Activated CD8-positive, alpha-beta memory T cell treated with anti-CD3 and anti-CD28 coated beads, Interleukin-2, amount 50 U/mL, for 48 hours (primary cell): ENCODE results near the gene S100A2.

Experiments used
- DNase-seq: peaks from one replicate; pipeline ENCODE4 v3.0.0-alpha.2; 2020

The S100A2 gene

GRCh38 chr1:153565529-153566374 lies at the start of gene S100A2:
Gene S100A2 (minus strand): TSS chr1:153565844. CDS start chr1:153563877, 1,967 bp downstream.
- DNase-seq: peak; percentile 79

- no peak for DNase-seq
Measured at GRCh38 chr1:153615406-153615805, 49.8 kb upstream of the S100A2 start.

- DNase-seq: no peak
Measured at GRCh38 chr1:153614906-153615305, 49.3 kb upstream of the S100A2 start.

- no peak for DNase-seq
Measured at GRCh38 chr1:153614189-153614900, 48.7 kb upstream of the S100A2 start.

- no peak for DNase-seq
Measured at GRCh38 chr1:153613406-153613805, 47.8 kb upstream of the S100A2 start.

DNA sequence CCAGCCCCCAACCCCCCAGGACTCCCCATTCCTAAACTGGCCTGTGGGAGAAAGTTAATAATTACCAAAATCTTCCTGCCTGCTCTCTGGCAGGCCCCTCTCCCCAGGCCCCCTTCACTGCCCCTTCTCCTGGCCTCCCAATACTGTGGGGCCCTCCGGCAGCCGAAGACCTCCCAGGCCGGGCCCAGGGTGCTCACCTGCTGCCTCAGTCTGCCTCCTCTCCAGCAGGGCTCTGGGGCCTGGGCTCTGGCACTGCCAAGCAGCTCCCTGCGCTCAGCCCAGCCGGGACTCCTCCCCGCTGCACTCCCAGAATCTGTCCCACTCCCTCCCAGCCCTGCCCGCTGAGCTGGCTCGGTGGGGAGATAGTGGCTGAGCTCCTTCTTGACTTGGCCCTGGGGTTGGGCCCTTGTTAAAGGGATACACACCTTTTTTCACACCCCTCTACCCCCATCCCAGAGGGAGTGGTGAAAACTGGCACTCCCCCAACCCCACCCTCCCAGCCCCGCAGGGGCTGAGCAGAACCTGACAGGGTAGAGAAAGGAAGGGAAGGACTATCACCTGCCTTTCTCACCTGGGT lies 47.2 kb upstream of the S100A2 start, which contains the start of gene S100A16:
S100A16 (minus strand) TSS at position 383 of the 577 bp plus-strand sequence. CDS start 4,986 bp downstream, outside the sequence.
- no peak for DNase-seq

- DNase-seq: no peak
Measured at GRCh38 chr1:153612111-153612754, 46.6 kb upstream of the S100A2 start.

- DNase-seq: no peak
Measured at GRCh38 chr1:153611356-153611755, 45.7 kb upstream of the S100A2 start.

GRCh38 chr1:153610811-153611301 lies 45.2 kb upstream of the S100A2 start:
- no peak for DNase-seq

DNA sequence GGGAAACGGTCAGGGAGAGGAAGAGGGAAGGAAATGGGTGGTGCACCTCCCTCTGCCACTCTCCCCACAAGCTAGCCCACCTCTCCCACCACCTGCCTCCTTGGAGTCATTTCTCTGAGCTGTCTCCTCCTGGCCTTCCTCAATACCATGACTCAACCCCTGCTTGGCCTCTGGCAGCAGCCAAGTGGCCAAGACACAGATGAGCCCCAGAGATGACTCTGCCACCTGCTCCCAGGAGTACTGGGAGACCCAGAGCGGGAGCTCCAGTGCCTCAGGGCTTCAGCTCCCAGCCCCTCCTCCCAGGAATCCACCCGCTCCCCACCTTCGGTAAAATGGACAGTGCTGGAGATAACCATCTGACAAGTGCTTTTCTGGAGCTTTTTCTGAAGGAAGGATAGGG lies 44.7 kb upstream of the S100A2 start:
- DNase-seq: no peak

DNA sequence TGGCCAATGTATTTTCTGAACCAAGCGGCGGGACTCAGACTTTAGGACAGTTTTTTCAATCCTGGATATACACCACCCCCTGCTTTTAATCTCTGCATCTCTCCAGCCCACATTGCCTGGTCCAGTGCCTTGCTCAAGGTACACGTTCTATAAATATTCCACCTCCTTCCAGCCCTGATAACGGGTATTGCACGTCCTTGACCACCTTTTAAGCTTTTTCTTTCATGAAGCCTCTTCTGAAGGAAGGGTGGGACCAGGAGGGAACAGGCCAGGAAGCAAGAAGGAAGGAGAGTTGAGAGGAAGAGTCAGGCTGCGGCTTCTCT lies 43.9 kb upstream of the S100A2 start:
- DNase-seq: no peak

DNA sequence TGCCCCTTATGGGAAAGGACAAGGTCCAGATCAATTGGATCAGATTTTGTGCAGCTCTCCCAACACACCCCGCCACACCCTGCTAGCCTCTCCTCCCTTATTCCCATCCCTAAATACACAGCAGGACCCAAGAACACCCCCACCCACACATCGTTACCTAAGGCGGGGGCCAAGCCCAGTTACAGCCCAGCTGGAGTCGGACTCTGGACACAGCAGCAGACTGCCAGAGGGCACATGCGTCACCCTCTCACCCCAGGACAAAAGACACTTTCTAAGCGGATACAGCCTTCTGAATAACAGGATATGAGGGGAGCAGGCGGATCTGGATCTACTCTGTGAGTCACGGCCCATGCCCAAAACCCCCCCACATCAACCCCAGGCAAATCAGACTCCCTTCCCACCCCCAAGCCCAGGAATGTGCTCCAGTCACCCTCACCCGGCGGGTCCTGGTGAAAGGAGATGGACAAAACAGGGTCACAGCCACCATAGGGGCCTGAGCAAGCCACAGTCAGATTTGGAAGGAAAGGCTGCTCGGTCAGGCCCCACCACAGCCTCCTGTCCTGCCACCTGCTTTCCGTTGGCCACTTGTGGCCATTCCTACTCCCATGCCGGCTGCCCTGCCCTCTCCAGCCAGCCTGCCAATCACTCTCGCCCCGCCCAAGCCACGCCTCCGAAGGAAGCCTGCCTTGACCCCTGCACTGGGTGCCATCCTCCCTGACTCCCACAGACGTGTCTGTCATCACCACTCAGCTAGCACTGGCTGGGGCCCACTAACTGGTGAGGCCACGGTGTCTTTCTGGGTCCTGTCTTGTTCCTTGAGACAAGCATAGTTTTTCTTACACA lies 43.3 kb upstream of the S100A2 start:
- DNase-seq: no peak

DNA sequence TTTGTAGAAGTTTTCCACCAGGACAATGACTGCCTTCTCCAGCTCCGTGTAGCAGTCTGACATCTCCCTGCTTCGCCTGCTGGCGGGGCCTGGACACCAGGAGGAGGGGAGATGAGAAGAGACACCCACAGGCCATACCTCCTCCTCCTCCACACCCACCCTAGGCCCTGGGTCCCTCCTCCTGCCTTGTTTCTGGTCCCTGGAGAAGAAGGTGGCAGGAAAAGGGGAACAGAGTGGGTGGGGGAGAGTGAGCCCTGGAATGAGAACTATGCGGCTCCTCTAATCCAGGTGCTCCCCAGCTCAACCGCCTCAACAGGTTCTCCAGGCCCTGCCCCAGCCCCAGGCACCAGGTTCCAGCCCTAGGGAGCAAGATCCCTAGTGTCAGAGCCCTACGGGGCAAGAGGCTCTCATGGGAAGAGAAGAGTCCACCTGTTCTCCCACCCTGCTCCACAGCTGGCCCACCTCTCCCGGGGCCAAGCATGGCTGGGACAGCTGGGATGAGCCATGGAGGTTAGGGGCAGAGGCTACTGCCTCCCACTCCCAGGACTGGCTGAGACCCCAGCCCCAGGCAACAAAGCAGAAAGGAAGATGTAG lies 42.5 kb upstream of the S100A2 start:
- no peak for DNase-seq

- DNase-seq: no peak
Measured at GRCh38 chr1:153607381-153607780, 41.7 kb upstream of the S100A2 start.

- DNase-seq: no peak
Measured at GRCh38 chr1:153606194-153606593, 40.5 kb upstream of the S100A2 start.

GRCh38 chr1:153602749-153603148 lies 37.1 kb upstream of the S100A2 start:
- DNase-seq: no peak

DNA sequence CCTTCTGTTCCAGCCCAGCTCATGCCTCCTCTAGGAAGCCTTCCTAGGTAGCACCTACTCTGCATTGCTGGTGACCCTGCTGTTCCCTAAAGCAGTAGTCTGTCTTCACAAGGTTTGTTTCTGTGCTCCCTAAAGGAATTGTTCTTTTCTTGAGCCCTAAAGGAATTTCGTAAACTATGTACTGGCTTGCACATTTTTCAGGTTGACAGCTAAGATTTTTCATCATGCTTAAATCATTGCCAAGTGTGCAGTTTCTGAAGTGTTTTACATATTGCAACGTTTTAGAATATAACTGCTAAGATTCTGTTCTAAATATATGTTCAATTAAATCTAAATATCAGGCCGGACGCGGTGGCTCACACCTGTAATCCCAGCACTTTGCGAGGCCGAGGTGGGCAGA lies 34.2 kb upstream of the S100A2 start:
- no peak for DNase-seq

DNA sequence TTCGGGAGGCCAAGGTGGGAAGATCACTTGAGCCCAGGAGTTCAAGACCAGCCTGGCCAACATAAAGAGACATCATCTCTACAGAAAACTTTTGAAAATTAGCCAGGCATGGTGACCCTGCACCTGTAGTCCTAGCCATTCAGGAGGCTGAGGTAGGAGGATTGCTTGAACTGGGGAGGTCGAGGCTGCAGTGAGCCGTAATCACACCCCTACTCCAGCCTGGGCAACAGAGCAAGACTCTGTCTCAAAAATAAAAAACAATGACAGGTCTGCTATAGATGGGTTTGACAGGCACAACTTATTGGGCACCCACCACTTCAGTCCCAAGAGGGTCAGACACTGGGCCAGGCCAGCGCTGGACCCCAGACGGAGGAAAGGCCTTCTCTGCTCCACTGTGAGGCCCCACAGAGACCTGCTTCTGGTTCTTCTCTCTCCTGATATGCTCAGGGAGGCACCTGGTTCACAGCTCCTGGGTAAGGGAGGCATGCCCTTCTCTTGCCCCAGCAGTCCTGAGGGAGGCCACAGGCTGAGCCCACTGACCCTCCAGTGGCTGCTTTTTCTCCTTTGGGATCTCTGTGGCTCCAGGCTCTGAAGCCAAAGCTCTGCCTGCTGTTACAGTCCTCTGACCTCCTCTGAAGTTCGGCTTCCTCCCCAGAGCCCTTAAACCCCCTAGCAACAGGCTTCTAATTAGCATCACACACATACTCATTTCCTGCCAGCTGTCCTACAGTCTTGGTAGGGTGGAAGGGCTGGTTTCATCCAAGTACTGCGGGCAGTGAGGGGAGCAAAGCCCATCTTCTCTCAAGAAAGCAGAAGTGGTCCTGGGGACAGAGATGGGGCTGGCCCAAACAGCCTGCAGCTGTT lies 32.9 kb upstream of the S100A2 start:
- no peak for DNase-seq

DNA sequence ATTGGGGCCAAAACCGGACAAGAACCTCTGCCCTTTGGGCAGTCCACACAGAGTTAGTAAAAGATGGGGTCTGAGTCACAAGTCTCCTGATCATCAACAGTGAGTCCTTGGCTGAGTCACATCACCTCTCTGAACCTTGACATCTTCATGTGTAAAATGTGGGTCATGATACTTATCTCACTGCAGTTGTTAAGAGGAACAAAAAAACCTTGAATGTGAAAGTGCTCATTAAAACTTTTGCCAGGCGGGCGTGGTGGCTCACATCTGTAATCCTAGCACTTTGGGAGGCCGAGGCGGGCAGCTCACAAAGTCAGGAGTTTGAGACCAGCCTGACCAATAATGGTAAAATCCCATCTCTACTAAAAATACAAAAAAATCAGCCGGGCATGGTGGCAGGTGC lies 31.6 kb upstream of the S100A2 start:
- no peak for DNase-seq

DNA sequence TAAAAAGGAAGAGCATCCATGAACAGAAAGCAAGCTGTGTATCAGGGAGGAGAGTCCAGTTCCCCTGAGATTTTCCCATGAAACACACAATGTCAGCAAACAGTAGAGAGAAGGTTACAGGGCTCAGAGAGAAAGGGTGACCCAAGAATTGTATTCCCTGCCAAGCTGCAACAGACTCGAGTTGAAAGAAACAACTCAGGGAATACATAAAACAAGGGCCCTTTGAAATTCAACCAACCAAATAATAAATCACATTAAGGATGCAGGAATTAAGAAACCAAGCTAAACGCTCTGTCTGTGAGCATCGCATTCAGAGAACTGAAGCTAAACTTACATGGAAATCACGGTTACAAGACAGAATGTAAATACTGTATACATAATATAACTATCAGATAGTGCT lies 27.1 kb upstream of the S100A2 start:
- DNase-seq: no peak

- DNase-seq: no peak
Measured at GRCh38 chr1:153588482-153588881, 22.8 kb upstream of the S100A2 start.
